Mucosa of descending colon (tissue), 3 donors: ENCODE data around the gene IL23R. TPM values are rescaled to one million over a fixed set of nuclear protein-coding genes. Genes with fewer than 3 reads are reported as not detected.
"Not testable (repeated sequence)": the region's sequence is repeated elsewhere in the genome, so short reads cannot be mapped to it uniquely, and the experiment has no call there.

ENCODE experiments used
- ATAC-seq: fragments of 200-7000 bp; cut with Tn5 transposase; one replicate; pipeline ENCODE4 v1.9.1; 2020; ENCODE audit warnings: mild to moderate bottlenecking, moderate library complexity
- DNase-seq, 3 donors: peaks; one replicate each; pipeline ENCODE4 v3.0.0-alpha.2; 2020
- H3K36me3 ChIP-seq: fragments of 200-600 bp; one replicate; pipeline ENCODE4 v1.8.0; 2021; ENCODE audit warnings: low read depth, mild to moderate bottlenecking
- H3K4me1 ChIP-seq: fragments of 200-600 bp; one replicate; pipeline ENCODE4 v1.8.0; 2021; ENCODE audit warnings: low read depth, mild to moderate bottlenecking
- H3K4me3 ChIP-seq: fragments of 200-600 bp; one replicate; pipeline ENCODE4 v1.8.0; 2021; ENCODE audit warnings: mild to moderate bottlenecking
- H3K9me3 ChIP-seq: fragments of 200-600 bp; one replicate; pipeline ENCODE4 v1.8.0; 2021; ENCODE audit warnings: mild to moderate bottlenecking
- CTCF ChIP-seq: fragments of 200-600 bp; IDR thresholded peaks from one replicate; pipeline ENCODE4 v1.8.0; 2022; ENCODE audit warnings: antibody characterized with exemption, mild to moderate bottlenecking
- intact Hi-C, 2 donors: fragments of 100-400 bp; cut with DNase I in 1 of 2; cut with micrococcal nuclease in 1 of 2; formaldehyde crosslinking; loops; one replicate each; pipeline versions ENCODE4 v1.11.0 to v1.11.1; 2022; cut with DNase I, micrococcal nuclease
- total RNA-seq, 3 donors: library from RNA; stranded (reverse); fragmentation: NEBNext Ultra II Directional in 2 of 3; extraction: Animal tissue kit (Norgen Biotek cat#: 25700) in 2 of 3; gene quantifications; one replicate each; pipeline versions ENCODE4 v1.2.1 to v1.2.4, GENCODE V29; 2021 to 2023
- donor health status: DM: no; HTN: no; CAD: no; lungs with moderate emphysema.
- donor health status: DM: no; HTN: no; CAD: no.
- donor health status: DM: no; HTN: yes; CAD: no.

The IL23R gene
- total RNA-seq, 3 donors from 2014 or later, result 1.1 to 3.4 (median 2.5) TPM

- peaks cover 35% of the 10 kb centered on the region for H3K4me1 ChIP-seq
- TF ChIP-seq CTCF, result no peak
- peak in 2 of 3 donors; percentile 46 to 64 for DNase-seq
- no peak overlapping the region for H3K4me3 ChIP-seq
- H3K9me3 ChIP-seq, result no peaks in the 10 kb centered on the region
- no peaks in the 10 kb centered on the region for H3K36me3 ChIP-seq
- intact Hi-C loops, result no loop called here
- peak; percentile 85 for ATAC-seq
These were observed 28.9 kb upstream of the IL23R start for GRCh38 chr1:67137307-67137753.

- Histone ChIP-seq H3K4me3 (no peak overlapping the region), H3K4me1 (peaks cover 35% of the 10 kb centered on the region), H3K36me3 (no peaks in the 10 kb centered on the region), H3K9me3 (no peaks in the 10 kb centered on the region)
- TF ChIP-seq CTCF, result no peak
- intact Hi-C loops, result no loop called here
- peak; percentile 85 for ATAC-seq
- DNase-seq, result peak in 2 of 3 donors; percentile 44 to 54
These were observed 27.3 kb upstream of the IL23R start for GRCh38 chr1:67138813-67139499.

GRCh38 chr1:67140460-67140859 is 25.8 kb upstream of the IL23R start:
- DNase-seq (no peak), ATAC-seq (no peak)
- peaks cover 28% of the 10 kb centered on the region for H3K4me1 ChIP-seq
- H3K36me3 ChIP-seq, result no peaks in the 10 kb centered on the region
- no peak for TF ChIP-seq CTCF
- no peaks in the 10 kb centered on the region for H3K9me3 ChIP-seq
- no peak overlapping the region for H3K4me3 ChIP-seq
- intact Hi-C loops, result loop anchor here (5.0 to 10.0 kb wide), 3 partner anchors 88 to 376 kb away; partner anchors contain the start of gene SLC35D1 (in 1 of the 2)

- intact Hi-C loops, result loop anchor here (5.0 to 10.0 kb wide), 3 partner anchors 90 to 377 kb away; partner anchors contain the start of gene SLC35D1 (in 1 of the 2)
- DNase-seq, ATAC-seq, H3K9me3 ChIP-seq, H3K4me3 ChIP-seq, H3K36me3 ChIP-seq: not testable (repeated sequence)
- peaks cover 28% of the 10 kb centered on the region for H3K4me1 ChIP-seq
These were observed 24.4 kb upstream of the IL23R start for GRCh38 chr1:67141832-67142231.

GRCh38 chr1:67142931-67143330 is 23.3 kb upstream of the IL23R start:
- TF ChIP-seq CTCF, result no peak
- intact Hi-C loops, result loop anchor here (5.0 to 10.0 kb wide), 3 partner anchors 91 to 378 kb away; partner anchors contain the start of gene SLC35D1 (in 1 of the 2)

GRCh38 chr1:67143966-67144365 is 22.3 kb upstream of the IL23R start:
- H3K4me3 ChIP-seq, result no peak overlapping the region
- intact Hi-C loops, result loop anchor here (5.0 to 10.0 kb wide), 3 partner anchors 92 to 379 kb away; partner anchors contain the start of gene SLC35D1 (in 1 of the 2)
- no peaks in the 10 kb centered on the region for H3K9me3 ChIP-seq

More at GRCh38 chr1:67142931-67143330, 23.3 kb upstream of the IL23R start:
- no peak overlapping the region for H3K4me3 ChIP-seq
- H3K36me3 ChIP-seq, result no peaks in the 10 kb centered on the region
- no peak for DNase-seq
- peaks cover 24% of the 10 kb centered on the region for H3K4me1 ChIP-seq
- ATAC-seq, result no peak
- no peaks in the 10 kb centered on the region for H3K9me3 ChIP-seq

More at GRCh38 chr1:67143966-67144365, 22.3 kb upstream of the IL23R start:
- DNase-seq, result no peak
- Histone ChIP-seq H3K36me3 (no peaks in the 10 kb centered on the region), H3K4me1 (peaks cover 19% of the 10 kb centered on the region)
- TF ChIP-seq CTCF, result no peak
- no peak for ATAC-seq
